HG02798 (cell line): ENCODE measurements around the gene HK1.
A peak's percentile ranks its signal among the peaks of the same experiment; 100 is the strongest.
"Not testable (repeated sequence)": the region's sequence is repeated elsewhere in the genome, so short reads cannot be mapped to it uniquely, and the experiment has no call there.

Experiments
- ATAC-seq: cut with Tn5 transposase; IDR thresholded peaks from one replicate; pipeline ENCODE4 v1.9.1; 2021; ENCODE audit warnings: mild to moderate bottlenecking; ENCODE audit not compliant: unreplicated experiment, poor library complexity

The HK1 gene

DNA sequence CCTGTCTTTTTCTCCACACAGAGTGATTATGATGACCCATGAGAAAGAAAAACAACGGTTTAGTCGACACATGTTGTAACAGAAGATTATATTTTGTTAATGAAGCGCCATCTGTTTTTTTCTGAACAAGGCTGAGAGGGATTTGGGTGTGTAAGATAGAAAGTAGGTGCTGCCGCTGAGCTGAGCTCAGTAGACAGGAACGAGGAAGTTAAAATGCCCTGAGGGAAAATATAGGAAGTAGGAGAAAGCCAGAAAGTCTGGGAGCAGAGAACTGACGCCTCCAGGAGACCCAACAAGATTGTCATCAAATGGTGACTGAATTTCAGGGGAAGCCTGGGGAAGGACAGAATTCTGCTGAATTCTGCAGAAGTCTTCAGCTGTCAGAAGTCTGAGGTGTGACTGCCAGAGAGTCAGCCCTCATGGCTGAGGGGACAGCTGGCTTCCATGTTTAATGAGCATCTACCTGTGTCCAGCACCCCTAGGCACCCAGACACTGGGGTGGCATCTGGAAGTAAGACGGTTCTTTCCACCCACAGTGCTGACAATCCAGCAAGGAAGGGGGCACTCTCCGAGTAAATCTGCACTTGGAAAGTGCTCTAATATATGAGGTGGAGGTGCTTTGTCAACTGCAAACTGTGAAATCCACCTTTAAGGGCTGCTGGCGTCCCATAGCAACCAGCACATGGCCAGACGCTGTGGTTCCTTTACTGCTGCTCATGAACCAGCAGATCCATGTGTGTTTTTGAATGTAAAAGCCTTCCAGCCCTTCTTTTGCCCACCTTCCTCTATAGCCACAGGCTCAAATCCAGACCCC is 160.4 kb downstream of the HK1 start:
- ATAC-seq: no peak

DNA sequence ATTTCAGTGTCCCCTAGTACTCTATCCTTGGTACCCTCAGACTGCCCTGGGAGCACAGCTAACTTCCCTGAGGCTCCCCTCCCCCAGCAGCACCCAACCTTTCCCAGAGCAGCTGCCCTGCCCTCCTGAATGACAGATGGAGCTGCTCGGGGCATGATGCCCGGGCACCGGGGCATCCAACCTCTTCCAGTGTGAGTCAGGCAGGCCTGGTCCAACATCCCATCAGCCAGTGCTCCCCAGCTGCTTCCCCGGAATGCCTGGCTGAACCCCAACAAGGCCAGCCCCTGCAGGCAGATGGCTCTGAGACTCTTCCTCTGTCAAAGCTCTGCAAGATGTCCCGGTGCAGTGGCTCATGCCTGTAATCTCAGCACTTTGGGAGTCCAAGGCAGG is 161.0 kb downstream of the HK1 start:
- no peak for ATAC-seq

DNA sequence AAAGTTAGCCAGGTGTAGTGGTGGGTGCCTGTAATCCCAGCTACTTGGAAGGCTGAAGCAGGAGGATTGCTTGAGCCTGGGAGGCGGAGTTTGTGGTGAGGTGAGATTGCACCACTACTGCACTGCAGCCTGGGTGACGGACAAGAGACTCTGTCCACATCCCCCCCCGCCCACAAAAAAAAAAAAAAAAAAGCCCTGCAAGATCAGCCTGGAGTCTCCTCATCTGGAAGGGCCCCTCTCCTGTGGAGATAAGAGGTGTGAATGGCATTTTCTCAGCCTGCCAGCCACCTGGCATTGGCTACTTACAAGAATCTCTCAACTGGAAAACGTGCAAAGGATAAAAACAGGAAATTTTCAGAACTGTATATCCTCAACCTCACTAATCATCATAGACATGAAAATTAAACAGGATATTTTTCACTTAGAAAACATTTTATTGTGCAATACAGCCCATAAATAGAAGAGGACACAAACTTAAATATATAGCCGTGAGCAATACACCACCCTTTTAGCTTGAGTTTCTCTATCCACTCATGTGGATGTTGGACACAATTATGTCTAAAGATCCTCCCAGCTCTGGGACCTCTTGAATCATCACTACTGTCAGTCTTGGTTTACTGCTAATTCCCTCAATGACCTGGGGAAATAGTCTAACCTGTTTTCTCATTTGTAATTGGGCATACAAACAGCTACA is 161.7 kb downstream of the HK1 start:
- ATAC-seq: no peak

DNA sequence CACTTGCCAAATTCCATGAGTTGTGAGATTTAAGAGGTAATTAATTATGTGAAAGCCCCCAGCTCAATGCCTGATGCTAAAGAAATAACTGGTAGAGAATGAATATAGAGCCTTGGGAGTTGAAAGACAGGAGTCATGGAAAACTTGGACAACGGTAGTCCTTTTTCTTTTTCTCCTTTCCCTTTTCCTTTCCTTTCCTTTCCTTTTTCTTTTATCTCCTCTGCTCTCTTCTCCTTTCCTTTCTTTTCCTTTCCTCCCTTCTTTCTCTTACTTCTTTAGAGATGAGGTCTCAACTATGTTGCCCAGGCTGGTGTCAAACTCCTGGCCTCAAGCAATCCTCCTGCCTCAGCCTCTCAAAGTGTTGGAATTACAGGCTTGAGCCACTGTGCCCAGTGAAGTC is 165.1 kb downstream of the HK1 start:
- no peak for ATAC-seq

DNA sequence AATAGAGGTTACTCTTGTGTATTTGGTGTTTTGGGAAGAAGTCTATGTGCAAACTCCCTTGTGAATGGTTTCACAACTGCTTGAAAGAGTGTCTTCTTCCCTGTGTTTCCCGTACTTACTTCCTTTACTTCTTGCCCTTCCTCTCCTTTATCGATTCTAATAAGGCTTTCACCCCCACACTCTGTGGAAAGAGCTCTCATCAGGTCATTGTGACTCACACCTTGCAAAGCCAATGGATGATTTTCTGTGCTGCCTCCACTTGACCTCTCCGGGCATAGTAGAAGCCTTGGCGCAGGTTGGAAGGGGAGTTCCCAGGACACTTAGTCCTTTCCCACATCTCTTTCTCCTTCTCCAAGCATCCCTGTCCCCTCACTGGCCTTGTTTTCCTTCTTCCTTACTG is 166.7 kb downstream of the HK1 start:
- no peak for ATAC-seq

DNA sequence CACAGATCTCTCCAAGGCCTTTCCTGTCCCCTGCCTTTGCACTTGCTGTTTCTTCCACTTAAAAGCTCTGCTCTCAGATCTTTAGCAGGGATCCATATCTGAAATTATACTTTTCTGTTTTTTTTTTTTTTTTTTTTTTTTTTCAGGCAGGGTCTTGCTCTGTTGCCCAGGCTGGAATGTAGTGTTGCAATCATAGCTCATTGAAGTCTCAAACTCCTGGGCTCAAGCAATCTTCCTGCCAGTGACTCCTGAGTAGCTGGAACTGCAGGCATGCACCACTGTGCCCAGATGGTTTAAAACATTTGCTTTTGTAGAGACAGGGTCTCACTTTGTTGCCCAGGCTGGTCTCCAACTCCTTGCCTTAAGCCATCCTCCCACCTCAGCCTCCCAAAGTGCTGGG is 167.9 kb downstream of the HK1 start:
- no peak for ATAC-seq

DNA sequence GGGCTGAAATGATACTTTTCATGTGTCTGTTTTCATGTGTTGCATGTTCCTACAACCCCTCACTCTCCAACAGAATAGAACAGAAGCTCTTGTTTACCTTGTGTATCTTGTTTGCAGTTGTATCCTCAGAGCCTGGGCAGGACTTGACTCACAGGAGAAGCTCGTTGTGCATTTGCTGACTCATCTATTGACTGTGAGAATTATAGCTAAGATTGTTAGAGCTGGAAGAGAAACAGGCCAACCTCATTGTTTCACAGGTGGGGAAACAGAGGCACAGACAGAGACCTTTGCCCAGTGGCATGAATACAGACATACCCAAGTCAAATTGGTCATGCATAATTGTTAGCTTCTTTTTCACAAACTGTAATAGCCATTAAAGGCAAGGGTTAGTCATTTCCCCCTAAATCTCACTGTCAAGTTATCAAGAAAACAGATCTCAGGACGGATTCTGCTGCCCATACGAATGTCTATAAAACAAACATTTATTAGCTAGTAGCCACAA is 168.4 kb downstream of the HK1 start:
- ATAC-seq: no peak

DNA sequence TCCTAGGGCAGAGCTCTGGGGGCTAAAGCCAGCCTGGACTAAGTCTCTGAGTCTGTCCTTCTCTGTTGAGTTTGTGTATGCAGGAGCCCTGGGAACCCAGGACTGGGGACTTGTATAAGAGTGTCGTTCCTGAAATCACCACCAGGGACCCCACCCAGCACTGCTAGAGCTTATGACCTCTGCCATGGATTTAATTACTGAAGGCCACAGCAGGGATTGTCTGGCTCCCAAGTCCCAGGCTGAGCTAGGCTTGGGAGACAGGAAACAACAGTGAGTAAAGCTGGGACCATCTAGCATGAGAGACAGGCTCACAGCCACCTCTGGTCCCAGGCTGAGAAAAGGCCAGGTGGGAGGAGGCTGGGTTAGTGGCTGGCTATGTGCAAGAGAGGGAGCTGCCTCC is 171.5 kb downstream of the HK1 start:
- peak; percentile 29 for ATAC-seq

DNA sequence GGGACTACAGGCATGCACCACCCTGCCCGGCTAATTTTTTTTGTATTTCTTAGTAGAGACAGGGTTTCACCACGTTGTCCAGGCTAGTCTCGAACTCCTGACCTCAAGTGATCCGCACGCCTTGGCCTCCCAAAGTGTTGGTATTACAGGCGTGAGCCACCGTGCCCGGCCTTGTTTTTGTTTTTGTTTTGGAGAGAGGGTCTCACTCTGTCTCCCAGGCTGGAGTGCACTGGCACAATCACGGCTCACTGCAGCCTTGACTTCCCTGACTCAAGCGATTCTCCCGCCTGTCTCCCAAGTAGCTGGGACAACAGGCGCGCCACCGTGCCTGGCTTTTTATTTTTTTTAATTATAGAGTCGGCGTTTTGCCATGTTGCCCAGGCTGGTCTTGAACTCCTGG is 172.1 kb downstream of the HK1 start:
- ATAC-seq: not testable (repeated sequence)

DNA sequence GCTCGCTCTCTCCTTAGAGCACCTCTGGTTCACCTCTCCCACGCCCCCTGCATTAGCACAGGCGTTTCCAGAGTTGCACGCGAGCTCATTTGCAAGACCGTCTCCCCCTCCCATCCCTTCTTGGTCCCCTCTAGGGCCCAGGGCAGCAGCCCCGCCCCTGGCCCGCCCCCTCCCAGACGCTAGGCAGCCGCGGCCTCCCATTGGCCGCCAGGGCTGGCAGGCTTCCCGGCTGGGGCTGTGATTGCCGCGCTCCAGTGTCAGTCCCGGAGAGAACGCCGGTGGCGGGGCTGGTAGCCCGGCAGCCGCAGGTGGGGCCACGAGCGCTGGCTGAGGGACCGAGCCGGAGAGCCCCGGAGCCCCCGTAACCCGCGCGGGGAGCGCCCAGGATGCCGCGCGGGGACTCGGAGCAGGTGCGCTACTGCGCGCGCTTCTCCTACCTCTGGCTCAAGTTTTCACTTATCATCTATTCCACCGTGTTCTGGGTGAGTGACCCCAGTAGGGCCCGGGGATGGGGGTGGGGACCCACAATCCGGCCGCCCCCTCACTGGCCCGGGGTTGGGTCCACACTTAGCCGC is 173.0 kb downstream of the HK1 start, which contains the start of gene TSPAN15:
Gene TSPAN15 (plus strand): TSS at position 257 of the 575 bp plus-strand sequence. CDS start 130 bp downstream, at position 387.
- ATAC-seq: peak; percentile 94
